ENCODE measurements around the gene P2RY6.

P2RY6 gene

GRCh38 chr11:73236854-73237253, 35.3 kb upstream of the P2RY6 start:
- FAIRE-seq (no peak), DNase-seq (ENCODE audit: low spot score) (no peak)

GRCh38 chr11:73237471-73238290, 34.5 kb upstream of the P2RY6 start:
- no peak for DNase-seq (ENCODE audit: low spot score)
- peak; percentile 61 for FAIRE-seq

GRCh38 chr11:73239111-73239521, 33.0 kb upstream of the P2RY6 start:
- FAIRE-seq (no peak), DNase-seq (ENCODE audit: low spot score) (no peak)

- DNase-seq (ENCODE audit: low spot score) (no peak), FAIRE-seq (no peak)
Measured at GRCh38 chr11:73239571-73240189, 32.5 kb upstream of the P2RY6 start.

GRCh38 chr11:73240190-73240781, 31.9 kb upstream of the P2RY6 start:
- DNase-seq (ENCODE audit: low spot score) (no peak), FAIRE-seq (no peak)

- FAIRE-seq (no peak), DNase-seq (ENCODE audit: low spot score) (no peak)
Measured at GRCh38 chr11:73241300-73241699, 30.8 kb upstream of the P2RY6 start.

GRCh38 chr11:73242251-73243092, 29.7 kb upstream of the P2RY6 start:
- DNase-seq (ENCODE audit: low spot score) (peak; percentile 83), FAIRE-seq (peak; percentile 59)

GRCh38 chr11:73243093-73243485, 29.0 kb upstream of the P2RY6 start:
- no peak for DNase-seq (ENCODE audit: low spot score)
- FAIRE-seq, result no peak

GRCh38 chr11:73244589-73245240, 27.4 kb upstream of the P2RY6 start:
- DNase-seq (ENCODE audit: low spot score), result no peak
- FAIRE-seq, result no peak

- FAIRE-seq (no peak), DNase-seq (ENCODE audit: low spot score) (no peak)
Measured at GRCh38 chr11:73245461-73245860, 26.7 kb upstream of the P2RY6 start.

- DNase-seq (ENCODE audit: low spot score) (no peak), FAIRE-seq (no peak)
Measured at GRCh38 chr11:73246303-73246702, 25.8 kb upstream of the P2RY6 start.

- no peak for DNase-seq (ENCODE audit: low spot score)
- FAIRE-seq, result no peak
Measured at GRCh38 chr11:73248526-73249185, 23.5 kb upstream of the P2RY6 start.

GRCh38 chr11:73249304-73249703, 22.8 kb upstream of the P2RY6 start:
- no peak for FAIRE-seq

GRCh38 chr11:73249853-73250783, 22.0 kb upstream of the P2RY6 start:
- FAIRE-seq, result no peak
- no peak for DNase-seq (ENCODE audit: low spot score)

More at GRCh38 chr11:73249304-73249703, 22.8 kb upstream of the P2RY6 start:
- peak; percentile 43 for DNase-seq (ENCODE audit: low spot score)

- DNase-seq (ENCODE audit: low spot score), result no peak
- no peak for FAIRE-seq
Measured at GRCh38 chr11:73252577-73253191, 19.5 kb upstream of the P2RY6 start.

GRCh38 chr11:73257342-73258103, 14.6 kb upstream of the P2RY6 start:
- FAIRE-seq (no peak), DNase-seq (ENCODE audit: low spot score) (peak; percentile 72)

GRCh38 chr11:73258104-73259035, 13.8 kb upstream of the P2RY6 start:
- DNase-seq (ENCODE audit: low spot score) (no peak), FAIRE-seq (no peak)

All from urothelium cell line (cell line).